ENCODE results near the gene ADGRD2. TPM values are rescaled to one million over a fixed set of nuclear protein-coding genes. Genes with fewer than 3 reads are reported as not detected.

ADGRD2 gene
- total RNA-seq, 2 donors from 2014 or later = not detected

GRCh38 chr9:124493794-124494479 is 43.7 kb downstream of the ADGRD2 start:
- H3K4me1 Mint-ChIP-seq (ENCODE audit: low read depth) = peaks cover 28% of the 10 kb centered on the region
- no peak overlapping the region for H3K4me3 Mint-ChIP-seq
- no peaks in the 10 kb centered on the region for H3K9me3 Mint-ChIP-seq
- ATAC-seq (replicated peaks in 1 of 2) (no peak), DNase-seq (no peak)
- H3K27ac Mint-ChIP-seq = no peak overlapping the region
- H3K27me3 Mint-ChIP-seq (ENCODE audit: low read depth) = no peaks in the 10 kb centered on the region
- H3K36me3 Mint-ChIP-seq (ENCODE audit: insufficient read depth in 2 of 2) = no peaks in the 10 kb centered on the region

- Mint-ChIP-seq H3K9me3 (no peaks in the 10 kb centered on the region), H3K4me1 (ENCODE audit: low read depth) (peaks cover 36% of the 10 kb centered on the region), H3K27ac (no peak overlapping the region), H3K4me3 (peak overlapping the region in 1 of 2 donors; percentile 4), H3K27me3 (ENCODE audit: low read depth) (no peaks in the 10 kb centered on the region), H3K36me3 (ENCODE audit: insufficient read depth in 2 of 2) (no peaks in the 10 kb centered on the region)
- ATAC-seq (replicated peaks in 1 of 2) = no peak
- DNase-seq = no peak
These were observed 45.1 kb downstream of the ADGRD2 start for GRCh38 chr9:124495126-124496074.

- Mint-ChIP-seq H3K4me1 (ENCODE audit: low read depth) (peaks cover 41% of the 10 kb centered on the region), H3K9me3 (no peaks in the 10 kb centered on the region), H3K36me3 (ENCODE audit: insufficient read depth in 2 of 2) (no peaks in the 10 kb centered on the region), H3K27me3 (ENCODE audit: low read depth) (no peaks in the 10 kb centered on the region), H3K27ac (no peak overlapping the region), H3K4me3 (peak overlapping the region in 1 of 2 donors; percentile 4)
- DNase-seq (no peak), ATAC-seq (replicated peaks in 1 of 2) (no peak)
These were observed 45.8 kb downstream of the ADGRD2 start for GRCh38 chr9:124496075-124496449.

GRCh38 chr9:124496463-124496862 is 46.2 kb downstream of the ADGRD2 start:
- Mint-ChIP-seq H3K9me3 (no peaks in the 10 kb centered on the region), H3K4me1 (ENCODE audit: low read depth) (peaks cover 42% of the 10 kb centered on the region), H3K27ac (no peak overlapping the region), H3K27me3 (ENCODE audit: low read depth) (no peaks in the 10 kb centered on the region), H3K4me3 (no peak overlapping the region), H3K36me3 (ENCODE audit: insufficient read depth in 2 of 2) (no peaks in the 10 kb centered on the region)
- ATAC-seq (replicated peaks in 1 of 2) = no peak
- DNase-seq = no peak

GRCh38 chr9:124497441-124497840 is 47.2 kb downstream of the ADGRD2 start:
- H3K36me3 Mint-ChIP-seq (ENCODE audit: insufficient read depth in 2 of 2) = no peaks in the 10 kb centered on the region
- H3K9me3 Mint-ChIP-seq = no peaks in the 10 kb centered on the region
- H3K4me3 Mint-ChIP-seq = no peak overlapping the region
- peaks cover 42% of the 10 kb centered on the region for H3K4me1 Mint-ChIP-seq (ENCODE audit: low read depth)
- no peak overlapping the region for H3K27ac Mint-ChIP-seq
- ATAC-seq (replicated peaks in 1 of 2) = no peak
- no peak for DNase-seq
- H3K27me3 Mint-ChIP-seq (ENCODE audit: low read depth) = peaks cover 8% of the 10 kb centered on the region

- DNase-seq (no peak), ATAC-seq (replicated peaks in 1 of 2) (no peak)
- Mint-ChIP-seq H3K27me3 (ENCODE audit: low read depth) (peaks cover 9% of the 10 kb centered on the region), H3K36me3 (ENCODE audit: insufficient read depth in 2 of 2) (no peaks in the 10 kb centered on the region), H3K4me3 (no peak overlapping the region), H3K9me3 (no peaks in the 10 kb centered on the region), H3K4me1 (ENCODE audit: low read depth) (peaks cover 42% of the 10 kb centered on the region), H3K27ac (no peak overlapping the region)
These were observed 47.8 kb downstream of the ADGRD2 start for GRCh38 chr9:124498040-124498439.

- H3K27me3 Mint-ChIP-seq (ENCODE audit: low read depth) = peaks cover 10% of the 10 kb centered on the region
- H3K36me3 Mint-ChIP-seq (ENCODE audit: insufficient read depth in 2 of 2) = peaks cover 0 to under 1% of the 10 kb centered on the region in 2 donors
- no peak overlapping the region for H3K27ac Mint-ChIP-seq
- DNase-seq = no peak
- no peak overlapping the region for H3K4me3 Mint-ChIP-seq
- H3K9me3 Mint-ChIP-seq = no peaks in the 10 kb centered on the region
- H3K4me1 Mint-ChIP-seq (ENCODE audit: low read depth) = peaks cover 43% of the 10 kb centered on the region
- ATAC-seq (replicated peaks in 1 of 2) = no peak
These were observed 48.4 kb downstream of the ADGRD2 start for GRCh38 chr9:124498499-124499146.

GRCh38 chr9:124499216-124499615 is 49.0 kb downstream of the ADGRD2 start:
- DNase-seq (no peak), ATAC-seq (replicated peaks in 1 of 2) (no peak)
- H3K9me3 Mint-ChIP-seq = no peaks in the 10 kb centered on the region
- H3K36me3 Mint-ChIP-seq (ENCODE audit: insufficient read depth in 2 of 2) = peaks cover 3 to 5% of the 10 kb centered on the region in 2 donors
- no peak overlapping the region for H3K4me3 Mint-ChIP-seq
- no peak overlapping the region for H3K27ac Mint-ChIP-seq
- H3K4me1 Mint-ChIP-seq (ENCODE audit: low read depth) = peaks cover 45% of the 10 kb centered on the region
- peaks cover 16% of the 10 kb centered on the region for H3K27me3 Mint-ChIP-seq (ENCODE audit: low read depth)

- Mint-ChIP-seq H3K4me3 (no peak overlapping the region), H3K27ac (no peak overlapping the region), H3K27me3 (ENCODE audit: low read depth) (peaks cover 19% of the 10 kb centered on the region), H3K4me1 (ENCODE audit: low read depth) (peaks cover 40% of the 10 kb centered on the region), H3K9me3 (no peaks in the 10 kb centered on the region), H3K36me3 (ENCODE audit: insufficient read depth in 2 of 2) (peaks cover 3 to 5% of the 10 kb centered on the region in 2 donors)
- no peak for ATAC-seq (replicated peaks in 1 of 2)
- DNase-seq = no peak
These were observed 50.0 kb downstream of the ADGRD2 start for GRCh38 chr9:124500028-124500795.

- no peak overlapping the region for H3K4me3 Mint-ChIP-seq
- peaks cover 3 to 5% of the 10 kb centered on the region in 2 donors for H3K36me3 Mint-ChIP-seq (ENCODE audit: insufficient read depth in 2 of 2)
- no peaks in the 10 kb centered on the region for H3K9me3 Mint-ChIP-seq
- DNase-seq (no peak), ATAC-seq (replicated peaks in 1 of 2) (no peak)
- H3K27me3 Mint-ChIP-seq (ENCODE audit: low read depth) = peaks cover 23% of the 10 kb centered on the region
- H3K27ac Mint-ChIP-seq = no peak overlapping the region
- H3K4me1 Mint-ChIP-seq (ENCODE audit: low read depth) = peaks cover 32% of the 10 kb centered on the region
These were observed 50.8 kb downstream of the ADGRD2 start for GRCh38 chr9:124500796-124501611.

- H3K27me3 Mint-ChIP-seq (ENCODE audit: low read depth) = peaks cover 23% of the 10 kb centered on the region
- ATAC-seq (replicated peaks in 1 of 2) (no peak), DNase-seq (no peak)
- no peak overlapping the region for H3K27ac Mint-ChIP-seq
- H3K36me3 Mint-ChIP-seq (ENCODE audit: insufficient read depth in 2 of 2) = peaks cover 3 to 5% of the 10 kb centered on the region in 2 donors
- H3K4me1 Mint-ChIP-seq (ENCODE audit: low read depth) = peaks cover 24% of the 10 kb centered on the region
- H3K9me3 Mint-ChIP-seq = no peaks in the 10 kb centered on the region
- H3K4me3 Mint-ChIP-seq = no peak overlapping the region
These were observed 51.6 kb downstream of the ADGRD2 start for GRCh38 chr9:124501771-124502320.

Measured in activated T-cell treated with anti-CD3 and anti-CD28 coated beads, Interleukin-2, amount 50 U/mL, for 72 hours (primary cell).